Measurements from ENCODE around the gene DMD.

The DMD gene

GRCh38 chrX:32170481-32170880 is 1040.9 kb downstream of the DMD start:
- DNase-seq: no peak

- no peak for DNase-seq
These were observed 1056.2 kb downstream of the DMD start for GRCh38 chrX:32155044-32155638.

GRCh38 chrX:32153585-32153984 is 1057.8 kb downstream of the DMD start:
- DNase-seq: no peak

DNA sequence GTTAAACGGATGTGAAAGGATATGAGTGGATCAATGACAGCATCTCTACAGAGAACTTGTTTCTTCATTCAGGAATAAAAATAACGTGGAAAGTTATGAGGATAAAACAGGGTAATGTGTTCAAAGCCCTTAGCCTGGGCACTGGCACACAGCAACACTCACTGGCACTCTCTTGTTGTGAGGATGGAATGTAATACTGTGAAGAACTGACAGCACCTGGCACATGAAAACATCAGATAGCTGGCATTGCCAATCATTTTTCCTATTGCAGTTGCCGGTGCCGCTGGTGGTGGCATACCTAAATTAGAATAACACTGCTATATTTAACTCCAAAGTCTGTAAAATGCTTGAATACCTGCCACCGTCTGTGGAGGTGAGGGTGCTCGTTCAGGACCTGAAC is 1061.2 kb downstream of the DMD start:
- DNase-seq: no peak

DNA sequence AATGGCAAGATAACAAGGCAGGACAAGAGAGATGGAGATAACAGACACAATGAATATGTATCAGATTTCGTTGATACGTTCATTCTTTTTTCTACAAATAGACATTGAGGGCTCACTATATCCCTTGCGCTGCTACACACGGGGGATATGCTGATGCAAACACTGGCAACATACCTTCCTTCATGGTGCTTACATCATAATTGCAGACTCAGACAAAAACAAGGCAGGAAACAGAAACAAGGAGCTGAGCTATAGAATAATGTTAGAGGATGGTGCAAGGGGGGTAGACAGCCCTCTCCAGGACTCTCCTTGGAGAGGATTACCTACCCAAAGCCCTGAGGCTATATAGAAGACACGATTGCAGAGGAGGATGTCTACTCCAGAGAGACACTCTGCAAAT is 1069.5 kb downstream of the DMD start:
- DNase-seq: no peak

- no peak for DNase-seq
These were observed 1071.9 kb downstream of the DMD start for GRCh38 chrX:32139476-32139875.

GRCh38 chrX:32137525-32137924 is 1073.8 kb downstream of the DMD start:
- DNase-seq: no peak

- DNase-seq: no peak
These were observed 1084.4 kb downstream of the DMD start for GRCh38 chrX:32126997-32127396.

GRCh38 chrX:32118832-32119231 is 1092.5 kb downstream of the DMD start:
- DNase-seq: no peak

DNA sequence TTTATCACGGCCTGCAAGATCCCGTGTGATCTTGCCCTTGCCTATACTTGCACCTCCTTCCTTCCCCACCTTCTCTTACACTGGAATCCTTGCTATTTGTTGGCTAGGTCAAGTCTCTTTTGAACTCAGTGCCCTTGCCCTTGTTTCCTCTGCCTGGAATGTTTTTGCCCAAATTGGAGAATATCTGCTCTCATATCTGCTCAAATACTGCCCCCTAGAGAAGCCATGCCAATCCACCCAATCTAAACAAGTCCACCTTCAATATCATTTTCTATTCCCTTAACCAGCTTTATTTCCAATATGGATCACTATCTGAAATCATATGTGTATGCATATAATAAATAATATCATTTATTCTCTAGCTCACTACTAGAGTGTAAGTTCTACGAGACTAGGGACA is 1095.3 kb downstream of the DMD start:
- no peak for DNase-seq

DNA sequence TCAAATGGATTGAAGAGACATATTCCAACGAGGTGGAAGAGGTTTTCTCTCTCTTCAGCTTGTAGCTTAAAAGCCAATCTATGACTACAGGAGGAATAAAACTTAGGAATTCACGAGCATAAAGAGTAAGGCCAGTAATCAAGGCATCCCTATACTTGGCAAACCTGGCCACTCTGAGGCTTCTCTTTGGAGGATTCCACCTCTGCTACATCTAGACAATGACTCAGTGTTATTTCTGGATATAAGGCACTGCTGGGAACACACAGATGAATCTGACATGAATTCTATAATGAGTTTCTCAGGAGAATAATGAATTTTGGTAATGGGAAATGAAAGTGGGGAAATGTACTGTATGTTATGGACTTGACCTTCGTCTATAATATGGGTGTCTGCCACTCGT is 1123.7 kb downstream of the DMD start:
- no peak for DNase-seq

- no peak for DNase-seq
These were observed 1126.6 kb downstream of the DMD start for GRCh38 chrX:32084757-32085156.

- no peak for DNase-seq
These were observed 1163.1 kb downstream of the DMD start for GRCh38 chrX:32048285-32048684.

DNA sequence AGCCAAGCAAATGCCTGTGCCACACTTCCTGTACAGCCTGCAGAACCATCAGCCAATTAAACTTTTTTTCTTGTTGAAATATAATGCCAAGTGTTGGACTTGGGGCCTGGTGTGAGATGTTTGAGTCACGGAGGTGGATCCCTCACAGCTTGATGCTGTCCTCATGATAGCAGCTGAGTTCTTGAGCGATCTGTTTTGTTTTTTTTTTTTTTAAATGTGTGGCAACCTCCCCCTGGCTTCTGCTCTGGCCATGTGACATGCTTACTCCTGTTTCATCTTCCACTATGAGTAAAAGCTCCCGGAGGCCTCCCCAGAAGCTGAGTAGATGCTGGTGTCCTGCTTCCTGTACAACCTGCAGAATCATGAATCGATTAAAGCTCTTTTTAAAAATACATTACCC is 1166.2 kb downstream of the DMD start:
- no peak for DNase-seq

DNA sequence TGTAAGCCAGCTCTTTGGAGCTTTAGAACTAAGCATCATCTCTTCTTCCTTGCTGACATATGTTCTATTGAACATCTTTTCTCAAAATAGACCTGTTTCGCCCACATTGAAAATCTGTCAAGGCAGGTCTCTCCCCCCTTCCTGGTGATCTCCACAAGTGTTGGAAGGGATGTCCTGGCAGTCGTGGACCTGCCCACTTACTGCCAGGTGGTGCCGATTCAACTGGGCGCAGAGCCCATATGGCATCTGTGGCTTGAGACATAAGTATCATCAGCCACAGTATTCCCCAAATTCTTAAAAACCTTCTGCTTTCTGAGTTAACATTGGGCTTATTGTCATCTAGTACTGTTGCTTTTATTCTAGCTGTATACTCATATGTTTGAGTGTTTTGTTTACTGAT is 1170.2 kb downstream of the DMD start:
- DNase-seq: no peak

DNA sequence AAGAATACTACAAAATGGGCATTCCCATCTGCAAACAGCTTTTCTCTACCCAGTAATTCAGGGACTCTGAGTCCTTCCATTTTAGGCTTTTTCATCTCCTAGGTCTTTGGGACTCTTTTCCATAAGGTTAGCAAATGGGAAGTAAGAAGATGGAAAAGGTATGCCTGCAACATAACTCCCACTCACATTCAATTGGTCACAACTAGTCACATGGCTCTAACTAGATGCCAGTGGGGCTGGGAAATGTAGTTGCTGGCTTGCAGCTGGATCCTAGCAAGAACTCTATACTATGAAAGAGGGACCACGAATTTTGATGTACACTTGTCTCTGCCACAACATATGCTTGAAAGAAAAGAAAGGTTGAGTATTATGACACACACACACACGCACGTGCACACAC is 1184.6 kb downstream of the DMD start:
- no peak for DNase-seq

DNA sequence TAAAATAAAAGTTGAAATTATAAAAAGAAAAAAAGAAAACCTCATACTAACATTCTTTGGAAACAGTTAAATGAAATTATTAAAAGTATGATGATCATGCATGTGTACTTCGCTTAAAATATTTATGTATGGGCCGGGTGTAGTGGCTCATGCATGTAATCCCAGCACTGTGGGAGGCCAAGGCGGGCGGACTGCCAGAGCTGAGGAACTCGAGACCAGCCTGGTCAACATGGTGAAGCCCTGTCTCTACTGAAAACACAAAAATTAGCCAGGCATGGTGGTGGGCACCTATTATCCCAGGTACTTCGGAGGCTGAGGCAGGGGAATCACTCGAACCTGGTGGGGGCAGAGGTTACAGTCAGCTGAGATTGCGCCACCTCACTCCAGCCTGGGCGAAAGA is 1187.3 kb downstream of the DMD start:
- DNase-seq: no peak

DNA sequence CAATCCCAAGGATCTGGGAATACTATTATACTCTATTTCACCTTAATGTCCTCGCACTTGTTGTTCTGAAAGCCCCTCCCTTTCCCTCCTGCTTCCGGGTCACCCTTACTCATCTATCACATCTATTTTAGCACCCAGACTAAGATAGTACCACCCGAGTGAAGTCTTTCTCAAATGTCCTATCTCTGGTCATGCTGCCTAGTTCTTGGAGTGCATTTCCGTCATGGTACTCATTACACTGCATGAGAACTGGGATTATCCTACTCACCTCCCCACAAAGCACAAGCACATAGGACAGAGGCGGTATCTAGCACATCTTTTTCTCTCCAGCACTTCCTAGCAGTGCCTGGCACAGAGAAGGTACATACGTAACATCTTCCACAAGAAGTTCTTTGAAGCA is 1195.2 kb downstream of the DMD start:
- no peak for DNase-seq

GRCh38 chrX:32010948-32011347 is 1200.4 kb downstream of the DMD start:
- no peak for DNase-seq

DNA sequence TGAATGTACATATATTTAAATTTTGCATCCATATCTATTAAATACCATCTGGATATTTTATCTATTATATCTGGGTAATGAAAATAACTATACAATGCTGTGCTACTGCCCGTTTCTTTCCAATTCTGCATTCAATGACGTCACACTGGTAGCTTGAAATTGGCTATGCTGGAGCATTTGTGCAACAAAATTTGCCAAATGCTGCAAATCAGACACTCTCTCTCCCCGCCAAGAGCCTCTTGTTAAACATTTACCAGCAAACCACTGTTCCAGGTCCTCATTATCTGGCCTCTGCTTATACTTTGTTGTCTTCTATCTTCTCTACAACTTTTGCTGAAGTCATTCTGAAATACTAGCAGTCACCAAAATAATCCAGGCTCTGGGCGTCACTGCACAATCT is 1201.1 kb downstream of the DMD start:
- no peak for DNase-seq

- DNase-seq: no peak
These were observed 1217.7 kb downstream of the DMD start for GRCh38 chrX:31993637-31994036.

GRCh38 chrX:31988975-31989374 is 1222.4 kb downstream of the DMD start:
- no peak for DNase-seq

GRCh38 chrX:31981546-31982062 is 1229.7 kb downstream of the DMD start:
- no peak for DNase-seq

DNA sequence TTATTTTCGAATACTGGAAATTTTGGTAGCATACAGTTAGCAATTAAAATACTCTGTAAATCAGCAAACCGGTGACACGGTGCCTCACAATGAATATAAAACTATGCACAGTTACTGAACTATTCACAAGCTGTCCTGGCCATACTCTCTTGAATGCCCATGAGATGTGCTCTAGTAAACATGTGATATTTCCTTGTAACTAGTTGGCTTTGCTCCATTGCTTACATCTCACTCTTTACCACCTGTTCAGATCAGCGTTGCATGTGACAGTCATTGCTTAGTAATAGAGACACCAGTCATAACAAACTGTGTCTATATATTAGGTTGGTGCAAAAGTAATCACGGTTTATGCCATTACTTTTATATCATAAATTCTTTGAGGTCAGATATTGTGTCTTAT is 1241.6 kb downstream of the DMD start:
- DNase-seq: no peak

GRCh38 chrX:31962256-31962655 is 1249.1 kb downstream of the DMD start:
- DNase-seq: no peak
